ENCODE measurements around the gene PFKFB1.
A peak's percentile ranks its signal among the peaks of the same experiment; 100 is the strongest.

PFKFB1 gene

GRCh38 chrX:54922547-54922946 lies 71.4 kb downstream of the PFKFB1 start:
- DNase-seq (ENCODE audit: low spot score) = no peak

GRCh38 chrX:54921427-54922021 lies 72.5 kb downstream of the PFKFB1 start:
- peak; percentile 82 for DNase-seq (ENCODE audit: low spot score)

GRCh38 chrX:54920610-54921426 lies 73.2 kb downstream of the PFKFB1 start, which contains the start of gene TRO:
TSS of gene TRO (plus strand) at chrX:54920824. CDS start at chrX:54922247, 1,423 bp downstream.
- DNase-seq (ENCODE audit: low spot score) = peak; percentile 61

- no peak for DNase-seq (ENCODE audit: low spot score)
Measured at GRCh38 chrX:54909941-54910340, 84.0 kb downstream of the PFKFB1 start.

GRCh38 chrX:54894159-54894558 lies 99.8 kb downstream of the PFKFB1 start:
- no peak for DNase-seq (ENCODE audit: low spot score)

- peak; percentile 31 for DNase-seq (ENCODE audit: low spot score)
Measured at GRCh38 chrX:54891573-54891972, 102.4 kb downstream of the PFKFB1 start.

- DNase-seq (ENCODE audit: low spot score) = no peak
Measured at GRCh38 chrX:54885740-54886139, 108.2 kb downstream of the PFKFB1 start.
